Left ventricle myocardium inferior (tissue), 1 donor: ENCODE data around the gene PKDCC. TPM values are rescaled to one million over a fixed set of nuclear protein-coding genes. Genes with fewer than 3 reads are reported as not detected.
"Not testable (repeated sequence)": the region's sequence is repeated elsewhere in the genome, so short reads cannot be mapped to it uniquely, and the experiment has no call there.

Experiments
- DNase-seq: peaks from one replicate; pipeline ENCODE4 v3.0.0-alpha.2; 2020
- H3K27ac ChIP-seq: fragments of 200-600 bp; replicated peaks from 2 replicates; pipeline ENCODE4 v1.8.0; 2021
- H3K27me3 ChIP-seq: fragments of 200-600 bp; 2 replicates; pipeline ENCODE4 v1.8.0; 2021; ENCODE audit warnings: low read depth
- H3K36me3 ChIP-seq: fragments of 200-600 bp; 2 replicates; pipeline ENCODE4 v1.8.0; 2021
- H3K4me1 ChIP-seq: fragments of 200-600 bp; 2 replicates; pipeline ENCODE4 v1.8.0; 2021
- H3K4me3 ChIP-seq: fragments of 200-600 bp; 2 replicates; pipeline ENCODE4 v1.8.0; 2021; ENCODE audit warnings: mild to moderate bottlenecking, moderate library complexity
- H3K9me3 ChIP-seq: fragments of 200-600 bp; replicated peaks from 2 replicates; pipeline ENCODE4 v1.8.0; 2021
- intact Hi-C: fragments of 100-400 bp; cut with micrococcal nuclease; formaldehyde crosslinking; loops from one replicate; pipeline ENCODE4 v1.11.0; 2022
- total RNA-seq: library from RNA; stranded (reverse); fragmentation: NEBNext Ultra II Directional; extraction: Animal tissue kit (Norgen Biotek cat#: 25700); gene quantifications from one replicate; pipeline ENCODE4 v1.2.1, GENCODE V29; 2021
- TF ChIP-seq, protein P1 (sequence below): fragments of 200-600 bp; IDR thresholded peaks from 2 replicates; pipeline ENCODE4 v1.8.0; 2021; ENCODE audit warnings: antibody characterized with exemption, mild to moderate bottlenecking, borderline replicate concordance
- donor health status: DM: no; HTN: yes; CAD: no; lungs with severe emphysema.

Gene PKDCC
- total RNA-seq, 1 donor from 2014 or later, result 88.7 TPM

- TF ChIP-seq, protein P1, sequence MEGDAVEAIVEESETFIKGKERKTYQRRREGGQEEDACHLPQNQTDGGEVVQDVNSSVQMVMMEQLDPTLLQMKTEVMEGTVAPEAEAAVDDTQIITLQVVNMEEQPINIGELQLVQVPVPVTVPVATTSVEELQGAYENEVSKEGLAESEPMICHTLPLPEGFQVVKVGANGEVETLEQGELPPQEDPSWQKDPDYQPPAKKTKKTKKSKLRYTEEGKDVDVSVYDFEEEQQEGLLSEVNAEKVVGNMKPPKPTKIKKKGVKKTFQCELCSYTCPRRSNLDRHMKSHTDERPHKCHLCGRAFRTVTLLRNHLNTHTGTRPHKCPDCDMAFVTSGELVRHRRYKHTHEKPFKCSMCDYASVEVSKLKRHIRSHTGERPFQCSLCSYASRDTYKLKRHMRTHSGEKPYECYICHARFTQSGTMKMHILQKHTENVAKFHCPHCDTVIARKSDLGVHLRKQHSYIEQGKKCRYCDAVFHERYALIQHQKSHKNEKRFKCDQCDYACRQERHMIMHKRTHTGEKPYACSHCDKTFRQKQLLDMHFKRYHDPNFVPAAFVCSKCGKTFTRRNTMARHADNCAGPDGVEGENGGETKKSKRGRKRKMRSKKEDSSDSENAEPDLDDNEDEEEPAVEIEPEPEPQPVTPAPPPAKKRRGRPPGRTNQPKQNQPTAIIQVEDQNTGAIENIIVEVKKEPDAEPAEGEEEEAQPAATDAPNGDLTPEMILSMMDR, result no peak
- no peak overlapping the region for H3K4me3 ChIP-seq
- intact Hi-C loops, result no loop called here
- H3K9me3 ChIP-seq, result no peaks in the 10 kb centered on the region
- no peak for DNase-seq
- H3K4me1 ChIP-seq, result peaks cover 30% of the 10 kb centered on the region
- peak overlapping the region; percentile 58 for H3K27ac ChIP-seq
- H3K36me3 ChIP-seq, result no peaks in the 10 kb centered on the region
- H3K27me3 ChIP-seq, result no peaks in the 10 kb centered on the region
Measured at GRCh38 chr2:42073739-42074503, 26.1 kb downstream of the PKDCC start.

- intact Hi-C loops, result no loop called here
- Histone ChIP-seq H3K4me3 (no peak overlapping the region), H3K4me1 (peaks cover 30% of the 10 kb centered on the region), H3K27me3 (no peaks in the 10 kb centered on the region), H3K36me3 (no peaks in the 10 kb centered on the region), H3K27ac (no peak overlapping the region), H3K9me3 (no peaks in the 10 kb centered on the region)
- DNase-seq, result no peak
- TF ChIP-seq, protein P1, result peak; percentile 8
Measured at GRCh38 chr2:42074661-42075060, 26.8 kb downstream of the PKDCC start.

DNA sequence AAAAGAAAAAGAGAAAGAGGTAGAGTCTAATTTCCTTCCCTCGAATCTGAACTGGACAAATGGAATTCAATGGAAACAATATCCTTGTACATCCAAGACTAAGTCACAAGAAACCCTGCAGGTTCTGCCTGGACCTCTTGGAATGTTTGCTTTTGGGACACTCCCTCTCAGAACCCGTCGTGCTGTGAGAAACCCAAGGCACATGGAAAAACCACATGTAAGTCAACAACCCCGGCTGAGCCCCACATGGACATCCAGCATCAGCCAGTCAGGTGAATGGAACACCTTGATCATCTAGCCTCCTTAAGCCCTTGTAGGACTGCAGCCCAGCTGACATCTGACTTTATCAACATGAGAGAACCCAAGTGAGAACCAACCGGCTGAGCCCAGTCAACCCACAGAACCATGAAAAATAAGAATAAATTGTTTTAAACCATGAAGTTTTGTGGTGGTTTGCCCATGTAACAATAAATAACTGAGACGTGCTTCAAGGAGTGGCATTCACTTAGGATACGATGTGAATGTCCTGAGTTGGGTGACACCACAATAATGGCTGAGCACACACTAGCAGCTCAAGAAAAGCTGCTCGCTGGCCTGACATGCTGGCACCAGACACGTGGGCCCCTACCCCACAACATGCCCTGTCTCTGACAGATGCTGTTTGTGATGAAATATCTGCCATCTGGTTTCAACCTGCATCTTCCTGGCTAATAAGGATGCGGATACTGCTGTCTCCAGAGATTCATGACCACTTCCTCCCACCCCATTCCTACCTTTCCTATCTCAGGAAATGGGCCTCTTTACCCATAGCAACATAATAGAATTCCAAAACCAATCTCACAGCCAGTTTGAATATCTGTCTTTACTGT lies 28.8 kb downstream of the PKDCC start:
- no peak for DNase-seq
- Histone ChIP-seq H3K4me3 (no peak overlapping the region), H3K4me1 (peaks cover 29% of the 10 kb centered on the region), H3K9me3 (no peaks in the 10 kb centered on the region), H3K27ac (no peak overlapping the region), H3K27me3 (no peaks in the 10 kb centered on the region), H3K36me3 (no peaks in the 10 kb centered on the region)
- intact Hi-C loops, result no loop called here
- TF ChIP-seq, protein P1, result no peak

DNA sequence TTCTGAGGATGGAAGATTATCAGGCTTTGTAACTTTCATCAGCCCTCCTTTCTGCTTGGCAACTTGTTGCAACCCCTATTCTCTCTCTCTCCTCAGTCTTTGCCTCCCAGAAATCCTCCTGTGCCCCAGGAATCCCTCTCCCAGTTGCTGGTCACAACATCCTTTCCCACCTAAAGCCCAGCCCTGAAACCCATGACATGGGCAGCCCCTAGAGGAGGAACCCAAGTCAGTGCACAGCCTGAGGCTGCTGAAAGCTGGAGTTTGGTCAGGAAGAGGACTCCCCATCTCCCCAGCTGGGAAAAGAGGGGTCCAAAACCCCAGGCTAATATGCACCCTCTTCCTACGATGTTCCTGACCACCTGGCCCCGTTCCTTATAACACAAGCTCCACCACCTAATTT lies 29.5 kb downstream of the PKDCC start:
- H3K4me3 ChIP-seq, result no peak overlapping the region
- DNase-seq, result no peak
- TF ChIP-seq, protein P1, result peak; percentile 46
- H3K27ac ChIP-seq, result no peak overlapping the region
- H3K36me3 ChIP-seq, result no peaks in the 10 kb centered on the region
- peaks cover 22% of the 10 kb centered on the region for H3K4me1 ChIP-seq
- intact Hi-C loops, result no loop called here
- H3K9me3 ChIP-seq, result no peaks in the 10 kb centered on the region
- no peaks in the 10 kb centered on the region for H3K27me3 ChIP-seq

DNA sequence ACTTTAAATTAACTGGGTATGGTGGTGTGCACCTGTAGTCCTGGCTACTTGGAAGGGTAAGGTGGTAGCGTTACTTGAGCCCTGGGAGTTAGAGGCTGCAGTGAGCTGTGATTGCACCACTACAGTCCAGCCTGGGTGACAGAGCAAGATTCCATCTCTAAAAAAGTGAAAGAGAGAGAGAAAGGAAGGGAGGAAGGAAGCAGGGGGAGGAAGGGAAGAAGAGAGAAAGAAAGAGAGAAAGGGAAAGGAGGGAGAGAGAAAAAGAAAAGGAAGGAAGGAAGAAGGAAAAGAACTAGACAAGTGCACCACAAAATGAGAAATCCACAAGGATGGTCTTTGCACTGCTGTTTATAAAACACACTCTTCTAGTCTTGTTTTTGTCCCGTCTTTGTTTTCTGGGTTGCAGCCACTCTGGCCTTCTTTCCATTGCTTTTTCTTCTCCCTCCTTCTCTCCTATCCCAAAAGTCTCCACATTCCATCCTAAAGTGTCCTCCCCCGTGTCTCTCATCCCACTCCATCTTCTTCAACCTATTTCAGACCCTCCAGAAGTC lies 32.0 kb downstream of the PKDCC start:
- Histone ChIP-seq H3K4me3 (no peak overlapping the region), H3K36me3 (no peaks in the 10 kb centered on the region), H3K9me3 (no peaks in the 10 kb centered on the region), H3K4me1 (peaks cover 4% of the 10 kb centered on the region), H3K27ac (no peak overlapping the region), H3K27me3 (no peaks in the 10 kb centered on the region)
- DNase-seq, result no peak
- intact Hi-C loops, result no loop called here
- TF ChIP-seq, protein P1, result no peak

- intact Hi-C loops, H3K4me3 ChIP-seq, DNase-seq, H3K27me3 ChIP-seq, H3K9me3 ChIP-seq, H3K27ac ChIP-seq, H3K36me3 ChIP-seq: not testable (repeated sequence)
- peaks cover 16% of the 10 kb centered on the region for H3K4me1 ChIP-seq
Measured at GRCh38 chr2:42081151-42081550, 33.3 kb downstream of the PKDCC start.
